ENCODE results near the gene SLC29A3.

GRCh38 chr10:71285180-71285545, 33.9 kb upstream of the SLC29A3 start:
- TF ChIP-seq CTCF (optimal IDR thresholded peaks at IDR 0.05 in 1 of 3, IDR thresholded peaks at IDR 0.05 in 1 of 3, conservative IDR thresholded peaks at IDR 0.05 in 1 of 3; ENCODE audit: extremely low read depth in 1 of 3, insufficient read depth in 2 of 3, low read length in 3 of 3) (peak; percentile 73 to 87 (median 81)), EZH2 (IDR thresholded peaks at IDR 0.05; ENCODE audit: low read length) (no peak)
